ENCODE measurements around the gene ALKBH6.

Gene ALKBH6

DNA sequence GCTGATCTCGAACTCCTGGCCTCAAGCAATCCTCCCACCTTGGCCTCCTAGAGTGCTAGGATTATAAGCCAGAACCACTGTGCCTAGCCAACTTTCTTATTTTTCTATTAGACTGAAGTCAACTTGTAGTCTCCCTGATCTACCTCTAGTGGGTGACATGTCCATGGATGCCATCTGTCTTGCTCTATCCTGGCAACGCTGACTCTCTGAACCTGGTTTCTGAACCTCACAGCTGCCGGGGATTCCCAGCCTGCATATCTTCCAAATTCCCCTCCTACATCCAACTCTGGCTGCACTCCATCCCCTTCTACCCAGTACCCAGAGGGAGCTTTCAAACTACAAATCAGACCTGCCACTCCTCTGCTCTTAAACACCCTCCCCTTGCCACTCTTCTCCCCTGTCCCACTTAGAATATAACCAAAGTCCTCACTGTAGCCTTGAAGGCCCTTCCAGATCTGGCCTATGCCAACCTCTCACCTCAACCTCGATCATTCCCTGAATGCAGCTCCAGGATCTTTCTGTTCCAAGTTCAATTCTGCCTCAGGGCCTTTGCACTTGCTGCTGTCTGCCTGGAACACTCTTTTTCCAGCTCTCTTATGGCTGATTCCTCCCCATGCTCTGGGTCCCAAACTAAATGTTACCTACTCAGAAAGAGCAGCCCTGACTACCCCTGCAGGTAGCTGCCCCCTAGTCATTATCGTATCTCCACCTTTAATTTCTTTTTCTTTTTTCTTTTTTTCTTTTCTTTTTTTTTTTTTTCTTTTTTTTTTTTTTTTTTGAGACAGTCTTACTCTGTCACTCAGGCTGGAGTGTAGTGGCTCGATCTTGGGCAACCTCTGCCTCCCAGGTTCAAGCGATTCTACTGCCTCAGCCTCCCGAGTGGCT, 16.5 kb upstream of the ALKBH6 start:
- peak in 1 of 2 experiments; percentile 38 for DNase-seq

DNA sequence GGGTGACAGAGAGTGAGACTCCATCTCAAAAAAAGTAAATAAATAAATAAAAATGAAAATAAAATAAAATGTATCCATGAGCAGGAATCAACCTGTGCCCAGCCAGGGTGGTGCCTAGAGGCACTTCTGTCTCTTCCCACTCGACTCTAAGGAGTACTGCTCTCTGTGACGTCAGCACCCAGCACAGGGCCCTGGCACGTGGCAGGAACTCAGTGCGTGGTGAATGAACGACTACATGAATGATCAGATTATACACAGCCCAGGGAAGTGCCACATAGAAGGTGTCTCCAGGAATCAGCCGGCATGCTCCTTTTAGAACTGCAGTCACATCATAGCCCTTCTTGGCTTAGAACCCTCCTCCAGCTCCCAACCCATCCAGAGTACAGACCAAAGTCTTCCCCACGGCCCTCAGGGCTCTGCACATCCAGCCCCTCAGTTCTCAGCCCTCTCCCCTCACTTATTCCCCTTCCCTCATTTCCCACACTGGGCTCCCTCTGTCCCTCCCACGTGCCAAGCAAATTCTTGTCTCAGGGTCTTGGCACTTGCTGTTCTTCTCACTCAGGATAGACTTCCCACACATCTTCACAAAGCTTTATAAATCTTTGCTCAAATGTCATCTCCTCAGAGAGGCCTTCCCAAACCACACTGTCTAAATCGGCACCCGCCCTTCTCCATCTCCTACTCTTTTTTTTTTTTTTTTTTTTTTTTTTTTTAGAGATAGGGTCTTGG, 14.5 kb upstream of the ALKBH6 start:
- no peak for DNase-seq

DNA sequence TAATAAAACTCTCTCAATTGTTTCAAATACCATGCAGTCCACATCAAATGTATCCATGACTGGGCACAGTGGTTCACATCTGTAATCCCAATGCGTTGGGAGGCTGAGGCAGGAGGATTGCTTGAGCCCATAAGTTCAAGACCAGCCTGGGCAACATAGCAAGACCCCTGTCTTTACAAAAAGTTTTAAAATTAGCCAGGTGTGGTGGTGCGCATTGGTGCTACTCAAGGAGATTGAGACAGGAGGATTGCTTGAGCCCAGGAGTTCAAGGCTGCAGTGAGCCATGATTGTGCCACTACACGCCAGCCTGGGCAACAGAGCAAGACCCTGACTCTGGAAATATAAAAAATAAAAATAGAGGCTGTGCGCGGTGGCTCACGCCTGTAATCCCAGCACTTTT, 13.7 kb upstream of the ALKBH6 start:
- no peak for DNase-seq

DNA sequence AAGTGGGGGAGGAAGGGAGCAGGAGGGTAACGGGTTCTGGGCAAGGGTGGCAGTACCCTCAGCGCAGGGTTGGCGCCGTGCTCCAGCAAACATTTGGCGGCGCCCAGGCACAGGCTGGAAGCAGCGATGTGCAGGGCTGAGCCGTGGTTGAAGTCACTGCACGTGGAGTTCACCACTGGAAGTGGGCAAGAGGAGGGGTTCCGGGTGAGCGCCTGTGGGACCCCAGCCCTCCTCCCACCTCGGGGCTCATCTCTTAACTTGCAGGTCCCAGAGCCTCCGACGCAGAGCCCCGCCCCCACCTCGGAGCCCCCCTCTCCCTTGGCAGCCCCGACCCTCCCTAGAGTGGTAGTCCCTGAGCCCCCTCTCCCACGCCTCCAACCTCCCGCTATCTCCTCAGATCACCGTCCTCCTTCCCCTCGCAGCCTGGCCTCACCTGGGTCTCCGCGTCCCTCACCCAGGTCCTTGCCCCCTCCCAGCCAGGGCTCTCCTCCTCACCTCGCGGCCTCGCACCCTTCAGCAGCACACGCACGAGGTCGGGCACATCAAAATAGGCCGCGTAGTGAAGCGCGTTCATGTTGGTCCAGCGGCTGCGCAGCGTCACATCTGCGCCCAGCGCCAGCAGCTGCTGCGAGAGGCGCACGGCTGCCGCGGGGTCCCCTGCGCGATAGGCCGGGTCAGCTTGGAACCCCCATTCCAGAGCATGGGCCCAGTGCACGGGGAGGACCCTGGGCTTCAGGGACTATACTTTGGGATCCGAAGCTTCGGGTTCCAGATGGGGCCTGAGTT, 12.3 kb upstream of the ALKBH6 start:
- no peak for DNase-seq

DNA sequence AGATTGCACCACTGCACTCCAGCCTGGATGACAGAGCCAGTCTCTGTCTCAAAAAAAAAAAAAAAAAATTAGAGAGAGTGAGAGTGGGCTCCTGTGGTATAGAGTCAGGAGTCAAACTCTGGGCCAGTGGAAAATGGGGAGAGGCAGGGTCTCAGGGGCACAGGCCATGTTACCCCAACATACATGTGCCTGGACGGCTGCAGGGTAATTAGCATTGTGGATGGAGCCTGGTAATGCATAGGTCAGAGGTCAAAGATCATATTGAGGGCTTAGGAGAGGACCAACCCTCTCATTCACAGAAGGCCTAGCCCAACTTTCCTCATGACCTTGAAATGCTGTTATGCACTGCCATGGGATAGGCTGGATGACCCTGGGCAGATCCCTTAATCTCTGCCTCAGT, 11.5 kb upstream of the ALKBH6 start:
- no peak for DNase-seq

DNA sequence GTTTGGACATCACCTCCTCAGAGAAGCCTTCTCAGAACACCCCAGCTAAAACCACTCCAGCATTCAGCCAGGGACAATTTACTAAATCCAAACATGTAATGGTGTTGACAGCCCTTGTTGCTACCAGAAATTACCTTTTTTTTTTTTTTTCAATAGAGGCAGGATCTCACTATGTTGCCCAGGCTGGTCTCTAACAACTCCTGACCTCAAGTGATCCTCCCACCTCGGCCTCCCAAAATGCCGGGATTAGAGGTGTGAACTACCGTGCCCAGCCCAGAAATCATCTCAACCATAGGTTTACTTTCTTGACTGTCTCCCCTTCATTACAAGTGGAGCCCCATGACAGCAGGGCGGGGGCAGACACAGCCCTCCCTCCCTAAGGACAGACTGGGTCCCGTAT, 9.4 kb upstream of the ALKBH6 start:
- DNase-seq = no peak

DNA sequence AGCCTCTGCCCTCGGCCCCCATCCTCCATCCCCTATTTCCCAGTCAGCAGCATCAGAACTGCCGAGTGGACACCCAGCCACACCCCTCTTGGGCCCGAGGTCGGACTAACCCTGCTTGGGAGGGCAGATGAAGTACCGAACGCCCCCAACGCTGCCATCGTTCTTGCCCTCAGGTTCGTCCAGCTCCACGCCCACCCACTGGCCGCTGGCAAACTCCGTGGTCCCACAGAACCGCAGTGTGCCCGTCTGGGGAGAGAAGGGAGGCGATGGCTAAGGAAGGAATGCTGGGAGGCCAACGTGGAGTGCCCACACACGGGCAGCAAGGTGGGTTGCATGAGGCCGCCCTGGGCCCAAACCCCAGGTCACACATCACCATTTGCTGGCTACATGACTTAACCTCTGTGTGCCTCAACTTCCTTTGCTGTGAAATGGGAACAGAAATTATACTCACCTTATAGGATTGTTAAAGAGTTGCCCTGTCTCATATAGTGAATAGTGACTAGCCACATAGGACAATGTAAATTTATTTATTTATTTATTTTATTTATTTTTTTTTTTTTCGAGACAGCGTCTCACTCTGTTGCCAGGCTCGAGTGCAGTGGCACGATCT, 5.2 kb upstream of the ALKBH6 start:
- no peak for DNase-seq

DNA sequence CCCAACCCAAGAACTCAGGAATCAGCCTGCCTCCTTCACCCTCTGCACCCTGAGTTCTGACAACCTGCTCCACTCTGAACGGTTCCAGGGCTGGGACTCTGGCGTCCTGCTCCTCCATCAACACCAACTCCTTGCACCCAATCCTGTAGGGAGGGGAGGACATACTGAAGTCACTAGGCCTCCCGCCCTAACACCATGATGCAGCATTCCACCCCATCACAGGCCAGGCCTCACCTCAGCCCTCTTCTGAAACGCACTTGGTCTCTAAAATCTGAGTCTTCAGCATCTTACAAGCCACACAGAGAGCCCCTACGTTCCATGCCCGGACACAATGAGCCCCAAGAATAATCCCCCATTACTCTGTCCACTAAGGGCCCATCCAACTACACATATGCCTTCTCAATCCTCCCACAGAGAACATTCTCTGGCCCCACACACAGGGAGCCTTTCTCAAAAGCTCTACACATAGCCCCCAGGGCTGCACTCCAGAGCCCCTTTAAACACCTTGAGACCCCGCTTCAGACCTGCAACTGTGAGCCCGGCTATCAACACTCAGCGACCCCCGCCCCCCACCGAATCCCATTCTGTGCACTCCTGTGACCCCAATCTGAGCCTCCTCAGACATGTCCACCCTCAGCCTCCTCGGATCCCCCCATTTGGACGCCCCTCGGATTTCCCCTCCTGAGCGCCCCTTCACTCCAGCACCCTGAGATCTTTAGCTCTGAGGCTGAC, 567 bp downstream of the ALKBH6 start:
- no peak for DNase-seq

DNA sequence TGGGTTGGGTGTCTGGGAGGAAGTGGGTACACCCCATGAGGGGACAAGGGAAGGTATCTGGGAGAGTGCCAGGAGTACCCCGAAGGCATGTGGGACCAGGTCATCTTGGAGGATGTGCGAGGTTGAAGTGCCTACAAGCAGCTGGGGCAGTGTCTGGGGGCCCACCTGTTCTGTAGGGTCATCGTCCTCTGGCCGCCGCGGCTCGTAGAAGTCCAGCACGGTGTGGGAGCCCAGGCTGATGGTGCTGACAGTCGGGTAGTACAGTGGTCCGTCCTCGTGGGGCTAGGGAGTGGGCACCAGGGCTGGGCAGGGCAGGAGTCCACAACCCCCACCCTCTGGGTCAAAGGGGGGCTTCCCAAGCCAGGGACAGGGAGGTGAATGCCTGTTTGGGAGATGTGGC, 3.6 kb downstream of the ALKBH6 start:
- DNase-seq = no peak

DNA sequence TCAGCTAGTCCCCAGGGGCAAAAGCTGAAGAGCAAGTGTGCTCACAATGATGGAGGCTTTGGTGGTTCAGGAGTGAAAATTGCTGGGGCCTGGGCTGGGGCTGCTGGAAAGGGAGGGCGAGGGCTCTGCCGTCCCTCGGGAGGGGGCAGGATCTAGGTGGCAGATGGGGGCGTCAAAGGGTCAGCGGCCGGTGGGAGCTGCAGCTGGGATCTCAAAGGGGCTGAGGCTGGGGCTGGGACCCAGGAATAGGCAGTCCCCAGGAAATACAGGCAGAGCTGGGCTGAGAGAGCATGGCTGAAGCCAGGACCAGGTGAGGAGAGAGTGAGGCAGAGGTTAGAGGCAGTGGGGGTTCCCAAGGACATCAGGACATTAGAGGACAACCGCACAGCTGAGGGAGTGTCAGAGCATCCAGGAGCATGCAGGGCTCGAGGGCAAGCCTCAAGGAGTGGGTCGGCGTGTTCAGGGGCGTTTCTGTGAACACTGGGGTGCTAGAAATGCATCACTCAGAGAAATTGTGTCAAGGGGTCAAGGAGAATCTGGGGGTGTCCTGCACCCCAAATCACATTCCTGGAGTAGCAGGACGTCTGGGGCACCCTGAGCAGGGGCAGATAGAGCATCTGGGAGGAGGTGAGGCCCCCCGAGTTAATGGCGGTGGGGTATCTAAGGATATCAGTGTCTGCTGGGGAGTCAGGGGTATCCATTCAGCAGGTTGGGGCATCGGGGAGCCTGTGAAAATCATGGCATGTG, 4.2 kb downstream of the ALKBH6 start:
- DNase-seq = no peak

DNA sequence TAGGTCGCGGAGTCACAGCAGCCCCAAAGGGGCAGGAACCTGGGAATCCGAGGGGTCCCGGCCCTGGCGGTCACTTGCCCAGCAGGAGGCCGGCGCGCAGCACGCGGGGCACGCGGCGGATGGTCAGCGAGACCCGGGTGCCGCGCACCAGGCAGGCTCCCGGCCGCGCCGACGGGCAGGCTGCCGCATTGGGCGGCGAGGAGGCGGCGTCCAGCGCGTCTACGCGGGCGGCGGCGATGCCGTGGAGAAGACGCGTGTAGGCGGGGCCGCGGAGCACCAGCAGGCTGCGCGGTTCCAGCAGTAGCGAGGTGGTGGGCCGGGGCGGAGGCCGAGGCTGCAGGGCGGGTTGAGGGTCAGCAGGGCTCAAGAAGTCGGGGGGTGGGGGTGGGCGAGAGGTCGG, 4.8 kb downstream of the ALKBH6 start:
- DNase-seq = peak in 1 of 2 experiments; percentile 27

DNA sequence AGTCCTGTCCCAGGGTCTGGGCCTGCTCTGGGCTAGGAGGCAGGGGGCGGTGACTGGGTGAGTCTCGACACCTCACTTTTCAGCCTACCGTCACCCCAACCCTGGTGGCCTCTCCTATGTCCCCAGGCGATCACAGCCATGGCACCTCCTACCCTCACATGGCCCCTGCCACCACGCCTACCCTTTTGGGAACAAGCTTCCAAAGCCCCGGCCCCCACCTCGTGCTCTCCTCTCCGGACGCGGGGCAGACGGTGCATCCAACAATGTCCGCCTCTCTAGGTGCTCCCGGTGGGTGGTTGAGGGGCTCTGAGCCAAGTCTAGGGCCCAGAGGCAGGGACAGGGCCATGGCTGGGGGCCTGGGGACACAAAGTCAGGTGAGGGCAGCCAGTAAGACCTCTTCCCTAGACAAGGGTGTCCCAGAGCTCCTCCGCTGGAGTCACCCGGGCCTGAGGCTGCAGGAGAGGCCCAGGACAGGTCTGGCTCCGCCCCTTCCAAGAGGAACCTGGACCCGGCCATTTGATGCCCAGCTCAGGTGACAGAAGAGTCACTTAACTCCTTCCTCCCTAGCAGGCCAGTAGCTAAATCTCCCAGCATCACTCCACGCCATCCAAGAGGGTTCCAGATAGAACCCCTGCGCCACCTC, 5.6 kb downstream of the ALKBH6 start, which contains the start of gene SYNE4:
Gene SYNE4, minus strand, starts transcription at position 478 of the 643 bp plus-strand sequence. Its CDS starts 132 bp downstream, at position 346.
- no peak for DNase-seq

DNA sequence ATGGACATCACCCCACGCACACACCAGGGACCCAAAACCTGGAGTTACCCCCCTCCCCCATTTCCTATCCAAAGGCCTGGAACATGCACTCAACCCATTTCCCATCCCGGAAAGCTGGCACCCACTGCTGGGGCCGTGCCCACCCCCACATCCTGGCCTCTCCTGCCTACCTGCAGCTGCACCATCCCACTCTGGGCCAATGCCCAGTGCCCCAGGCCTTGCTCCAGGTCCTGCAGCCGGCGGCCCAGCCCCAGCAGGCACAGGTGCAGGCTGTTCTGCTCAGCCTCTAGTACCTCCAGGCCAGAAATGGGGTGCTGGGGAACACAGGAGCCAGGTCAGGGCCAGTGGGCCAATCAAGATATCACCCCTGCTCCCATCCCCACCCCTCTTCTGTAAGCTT, 7.1 kb downstream of the ALKBH6 start:
- no peak for DNase-seq

DNA sequence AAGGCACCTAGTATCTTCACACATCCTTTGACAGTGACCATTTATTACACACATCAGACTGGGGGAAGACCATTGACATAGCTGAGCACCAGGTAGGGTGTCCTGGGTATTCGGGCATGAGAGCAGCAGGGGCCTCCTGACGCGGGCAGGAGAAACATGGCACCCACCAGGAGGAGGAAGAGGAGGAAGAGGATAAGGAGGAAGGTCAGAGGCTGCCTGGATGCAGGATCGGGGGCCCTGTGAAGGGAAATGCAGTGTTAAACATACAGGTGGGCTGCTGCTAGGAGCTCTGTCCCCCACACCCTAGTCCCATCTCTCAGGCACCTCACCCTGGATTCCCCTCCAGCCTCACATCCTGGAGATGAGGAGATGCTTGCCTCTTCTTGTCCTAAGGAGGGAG, 10.7 kb downstream of the ALKBH6 start:
- no peak for DNase-seq

DNA sequence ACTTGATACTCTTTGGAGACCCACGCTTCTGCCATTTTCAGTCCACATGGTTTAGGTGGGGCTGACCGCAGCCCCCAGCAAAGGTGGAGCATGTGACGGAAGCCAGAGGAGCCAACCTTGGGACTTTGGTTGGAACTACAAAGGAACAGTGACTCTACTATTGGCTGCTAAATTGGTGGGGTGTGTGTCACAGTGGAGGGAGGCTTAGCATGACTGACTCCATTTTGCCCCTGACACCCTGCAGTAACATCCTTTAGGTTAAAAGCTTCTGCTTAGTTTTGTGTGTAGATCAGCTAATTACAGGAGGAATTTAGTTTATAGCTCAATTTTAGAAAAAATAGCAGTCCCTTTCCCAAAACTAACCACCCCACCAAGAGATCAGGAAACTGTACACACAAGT, 12.4 kb downstream of the ALKBH6 start:
- no peak for DNase-seq

DNA sequence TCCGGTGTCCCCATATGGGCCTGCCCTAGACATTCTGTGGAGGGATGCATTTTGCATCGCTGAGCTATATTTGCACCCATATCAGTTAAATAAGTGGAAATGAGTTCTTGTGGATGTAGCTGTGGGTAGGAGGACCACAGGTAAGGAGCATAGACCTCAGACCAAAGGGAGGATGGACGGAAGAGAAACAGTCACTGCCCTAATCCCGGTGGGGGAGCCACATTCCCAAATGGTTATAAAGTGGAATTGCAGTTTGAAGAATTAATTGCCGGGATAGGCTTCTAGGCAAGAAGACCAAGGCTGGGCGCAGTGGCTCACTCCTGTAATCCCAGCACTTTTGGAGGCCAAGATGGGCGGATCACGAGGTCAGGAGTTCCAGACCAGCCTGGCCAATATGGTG, 17.2 kb downstream of the ALKBH6 start:
- DNase-seq = no peak

DNA sequence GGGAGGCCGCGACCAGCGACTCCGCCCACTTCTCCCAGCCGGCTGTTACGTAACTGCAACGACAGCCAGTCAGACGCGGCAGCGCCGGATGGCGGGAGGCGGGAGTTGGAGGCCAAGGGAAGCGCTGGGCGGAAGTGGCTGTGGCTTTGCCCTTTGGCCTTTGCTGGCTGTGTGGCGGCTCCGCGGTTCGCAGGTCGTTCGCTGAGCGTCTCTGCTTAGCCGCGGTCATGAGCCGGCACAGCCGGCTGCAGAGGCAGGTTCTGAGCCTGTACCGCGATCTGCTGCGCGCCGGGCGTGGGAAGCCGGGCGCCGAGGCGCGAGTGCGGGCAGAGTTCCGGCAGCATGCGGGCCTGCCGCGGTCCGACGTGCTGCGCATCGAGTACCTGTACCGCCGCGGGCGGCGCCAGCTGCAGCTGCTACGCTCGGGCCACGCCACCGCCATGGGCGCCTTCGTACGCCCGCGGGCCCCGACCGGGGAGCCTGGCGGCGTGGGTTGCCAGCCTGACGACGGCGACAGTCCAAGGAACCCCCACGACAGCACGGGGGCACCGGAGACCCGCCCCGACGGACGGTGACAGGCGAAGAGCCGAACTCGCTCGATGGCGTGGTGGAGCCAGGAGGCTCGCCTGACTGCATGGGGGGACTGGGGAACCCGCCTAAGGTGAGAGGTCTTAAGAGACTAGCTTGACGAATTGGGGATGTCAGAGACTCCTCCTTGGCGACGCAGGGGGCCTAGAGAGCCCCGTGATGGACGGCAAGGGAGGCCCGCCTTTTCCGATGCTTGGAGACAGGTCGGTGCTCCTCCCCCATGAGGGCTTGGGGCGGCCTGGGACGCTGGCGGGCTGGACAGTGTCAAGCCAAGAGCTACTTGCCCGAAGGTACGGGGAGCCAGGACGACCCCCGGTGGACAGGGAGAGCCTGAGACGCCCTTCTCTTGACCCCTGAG, 18.7 kb downstream of the ALKBH6 start, which contains the start of gene SDHAF1:
Gene SDHAF1, plus strand, starts transcription at position 141 of the 946 bp plus-strand sequence. Its CDS starts 87 bp downstream, at position 228.
- DNase-seq = peak; percentile 87 to 95

DNA sequence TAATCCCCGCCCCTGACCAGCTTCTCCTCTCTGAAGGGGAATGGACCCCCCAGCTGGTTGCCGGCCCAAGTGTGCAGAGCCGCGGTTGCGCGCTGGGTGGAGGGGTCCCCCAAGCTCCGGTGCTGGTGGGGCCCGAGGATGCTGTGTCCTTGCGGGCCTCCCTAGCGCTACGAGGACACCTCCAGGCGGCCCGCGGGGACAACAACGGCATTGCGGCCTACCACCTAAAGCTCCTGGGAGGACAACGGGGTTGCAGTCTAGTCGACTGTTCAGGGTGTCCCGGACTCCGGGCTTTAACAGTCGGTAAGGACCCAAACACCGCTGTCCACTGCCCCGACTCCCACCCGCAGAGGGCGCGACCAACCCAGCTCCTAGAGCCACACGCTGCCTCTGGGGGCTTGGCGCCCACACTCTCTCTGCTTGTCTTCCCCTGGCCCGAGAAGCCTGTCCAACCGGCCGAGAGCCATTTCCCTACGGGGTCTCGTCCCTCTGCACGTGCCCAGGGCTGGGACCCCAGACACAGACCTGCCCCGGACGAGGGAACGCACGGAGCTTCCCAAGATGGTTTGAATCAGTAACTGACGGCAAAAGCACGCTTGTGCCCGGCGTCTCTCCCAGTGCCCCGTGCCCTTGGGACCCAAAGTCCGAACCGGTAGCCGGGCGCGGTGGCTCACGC, 20.0 kb downstream of the ALKBH6 start:
- no peak for DNase-seq

Measured in NCI-H524 (cell line).